Gastrocnemius medialis (tissue), 4 donors: ENCODE measurements around the gene TMEM200B. TPM values are rescaled to one million over a fixed set of nuclear protein-coding genes. Genes with fewer than 3 reads are reported as not detected.

Source experiments
- ATAC-seq, 2 donors: fragments of 150-250 bp; one replicate each; pipeline ENCODE4 v1.9.1; 2016
- DNase-seq, 2 donors: peaks; one replicate each; pipeline ENCODE4 v3.0.0-alpha.2; 2019
- H3K27ac ChIP-seq, 4 donors: fragments of 200-600 bp; sonication (generic); 1 replicate in 1 of 4; 2 replicates in 3 of 4; pipeline ENCODE4 v1.5.1; 2016 to 2018; ENCODE audit warnings: mild to moderate bottlenecking in 2 of 4, moderate library complexity in 1 of 4
- H3K27me3 ChIP-seq, 3 donors: fragments of 200-600 bp; sonication (generic) in 2 of 3; 1 replicate in 1 of 3; 2 replicates in 2 of 3; pipeline versions ENCODE4 v1.5.1 to v1.6.0; 2016 to 2019; ENCODE audit warnings: mild to moderate bottlenecking in 1 of 3, moderate library complexity in 1 of 3
- H3K36me3 ChIP-seq, 2 donors: fragments of 200-600 bp; sonication (generic) in 1 of 2; one replicate each; pipeline ENCODE4 v1.5.1; 2017 to 2018
- H3K4me1 ChIP-seq, 2 donors: fragments of 200-600 bp; sonication (generic) in 1 of 2; one replicate each; pipeline ENCODE4 v1.5.1; 2016 to 2017; ENCODE audit warnings: mild to moderate bottlenecking in 2 of 2
- H3K4me3 ChIP-seq, 4 donors: fragments of 200-600 bp; sonication (generic) in 3 of 4; 1 replicate in 1 of 4; 2 replicates in 3 of 4; pipeline ENCODE4 v1.5.1; 2016 to 2019; ENCODE audit warnings: mild to moderate bottlenecking in 2 of 4
- H3K9me3 ChIP-seq, 3 donors: fragments of 200-600 bp; sonication (generic) in 2 of 3; 1 replicate in 1 of 3; 2 replicates in 2 of 3; pipeline ENCODE4 v1.5.1; 2016 to 2019
- CTCF ChIP-seq, 5 experiments: fragments of 450-650 bp in 3 of 5; fragments of 200-600 bp in 2 of 5; sonication (generic) in 2 of 5; IDR thresholded peaks in 4 of 5; conservative IDR thresholded peaks in 1 of 5; 1 replicate in 4 of 5; 2 replicates in 1 of 5; pipeline ENCODE4 v1.5.1; 2016 to 2019; ENCODE audit warnings: antibody characterized with exemption in 5 of 5, mild to moderate bottlenecking in 3 of 5, moderate library complexity in 3 of 5
- POLR2A ChIP-seq, 2 donors: fragments of 450-650 bp; IDR thresholded peaks; one replicate each; pipeline ENCODE4 v1.6.1; 2017; ENCODE audit warnings: antibody characterized with exemption in 2 of 2, mild to moderate bottlenecking in 2 of 2, moderate library complexity in 2 of 2
- in situ Hi-C, 4 donors: fragments of 200-750 bp; cut with MboI; loops; one replicate each; pipeline versions ENCODE4 v1.15.0 to v1.8.0; 2017; ENCODE audit warnings: low sequenced_read_pairs in 4 of 4
- intact Hi-C: fragments of 100-400 bp; cut with DNase I; formaldehyde crosslinking; loops from one replicate; pipeline ENCODE4 v1.15.1; 2023; ENCODE audit warnings: low total_unique reads
- total RNA-seq, 4 donors: library from RNA; depleted of rRNA; stranded (reverse); fragments of >200 nt; gene quantifications; one replicate each; pipeline versions ENCODE4 v1.1.0 to v1.2.3, GENCODE V29; 2016

TMEM200B gene
- total RNA-seq, 4 donors from 2014 or later, result 0.92 to 3.3 (median 1.6) TPM

- H3K4me3 ChIP-seq, result peak overlapping the region; percentile 55 to 66 (median 62)
- intact Hi-C loops, result loop anchor here (5.0 kb wide), 2 partner anchors 81 to 239 kb away; no protein-coding TSS in a partner anchor
- peaks cover 0 to 19% of the 10 kb centered on the region in 2 donors for H3K36me3 ChIP-seq
- no peak for DNase-seq
- H3K27ac ChIP-seq, result peak overlapping the region in 1 of 4 donors; percentile 80
- H3K27me3 ChIP-seq, result peaks cover 30 to 46% (median 33%) of the 10 kb centered on the region in 3 donors
- H3K9me3 ChIP-seq, result no peaks in the 10 kb centered on the region
- TF ChIP-seq CTCF (IDR thresholded peaks at IDR 0.05 in 4 of 5, conservative IDR thresholded peaks at IDR 0.05 in 1 of 5), result no peak
- TF ChIP-seq POLR2A (IDR thresholded peaks at IDR 0.05), result no peak
- in situ Hi-C loops, result no loop called here
- peaks cover 0 to 22% of the 10 kb centered on the region in 2 donors for H3K4me1 ChIP-seq
- ATAC-seq, result no peak
These were observed 2.2 kb downstream of the TMEM200B start for GRCh38 chr1:29121516-29121935.

GRCh38 chr1:29120947-29121485, 2.7 kb downstream of the TMEM200B start:
- intact Hi-C loops, result loop anchor here (5.0 kb wide), 2 partner anchors 81 to 239 kb away; no protein-coding TSS in a partner anchor
- no peak for TF ChIP-seq POLR2A (IDR thresholded peaks at IDR 0.05)
- peak in 3 of 5 experiments; percentile 31 to 44 (median 38) for TF ChIP-seq CTCF (IDR thresholded peaks at IDR 0.05 in 4 of 5, conservative IDR thresholded peaks at IDR 0.05 in 1 of 5)
- H3K27me3 ChIP-seq, result peaks cover 30 to 46% (median 33%) of the 10 kb centered on the region in 3 donors
- no peak for ATAC-seq
- peaks cover 0 to 22% of the 10 kb centered on the region in 2 donors for H3K36me3 ChIP-seq
- no peak overlapping the region for H3K27ac ChIP-seq
- H3K4me1 ChIP-seq, result peaks cover 0 to 22% of the 10 kb centered on the region in 2 donors
- in situ Hi-C loops, result no loop called here
- no peak for DNase-seq
- no peak overlapping the region for H3K4me3 ChIP-seq
- H3K9me3 ChIP-seq, result no peaks in the 10 kb centered on the region

- peaks cover 30 to 45% (median 33%) of the 10 kb centered on the region in 3 donors for H3K27me3 ChIP-seq
- ATAC-seq, result no peak
- H3K27ac ChIP-seq, result no peak overlapping the region
- intact Hi-C loops (loop anchor here (5.0 kb wide), 2 partner anchors 82 to 238 kb away; no protein-coding TSS in a partner anchor), in situ Hi-C loops (no loop called here)
- no peak for DNase-seq
- peaks cover 0 to 29% of the 10 kb centered on the region in 2 donors for H3K36me3 ChIP-seq
- no peak overlapping the region for H3K4me3 ChIP-seq
- H3K9me3 ChIP-seq, result no peaks in the 10 kb centered on the region
- TF ChIP-seq CTCF (IDR thresholded peaks at IDR 0.05 in 4 of 5, conservative IDR thresholded peaks at IDR 0.05 in 1 of 5) (no peak), POLR2A (IDR thresholded peaks at IDR 0.05) (no peak)
- peaks cover 0 to 22% of the 10 kb centered on the region in 2 donors for H3K4me1 ChIP-seq
These were observed 3.3 kb downstream of the TMEM200B start for GRCh38 chr1:29120367-29120766.

GRCh38 chr1:29119121-29119929, 4.4 kb downstream of the TMEM200B start:
- in situ Hi-C loops (no loop called here), intact Hi-C loops (no loop called here)
- Histone ChIP-seq H3K27ac (no peak overlapping the region), H3K4me1 (peaks cover 0 to 18% of the 10 kb centered on the region in 2 donors), H3K9me3 (no peaks in the 10 kb centered on the region), H3K27me3 (peaks cover 26 to 35% (median 30%) of the 10 kb centered on the region in 3 donors), H3K36me3 (peaks cover 0 to 29% of the 10 kb centered on the region in 2 donors), H3K4me3 (no peak overlapping the region)
- TF ChIP-seq CTCF (IDR thresholded peaks at IDR 0.05 in 4 of 5, conservative IDR thresholded peaks at IDR 0.05 in 1 of 5) (no peak), POLR2A (IDR thresholded peaks at IDR 0.05) (no peak)
- no peak for DNase-seq
- no peak for ATAC-seq
